Gastrocnemius medialis (tissue), 4 donors: ENCODE results near the gene CDKAL1. TPM values are rescaled to one million over a fixed set of nuclear protein-coding genes. Genes with fewer than 3 reads are reported as not detected.
"Not testable (repeated sequence)": the region's sequence is repeated elsewhere in the genome, so short reads cannot be mapped to it uniquely, and the experiment has no call there.

Source experiments
- ATAC-seq, 2 donors: fragments of 150-250 bp; one replicate each; pipeline ENCODE4 v1.9.1; 2016
- DNase-seq, 2 donors: peaks; one replicate each; pipeline ENCODE4 v3.0.0-alpha.2; 2019
- H3K27ac ChIP-seq, 4 donors: fragments of 200-600 bp; sonication (generic); 1 replicate in 1 of 4; 2 replicates in 3 of 4; pipeline ENCODE4 v1.5.1; 2016 to 2018; ENCODE audit warnings: mild to moderate bottlenecking in 2 of 4, moderate library complexity in 1 of 4
- H3K27me3 ChIP-seq, 3 donors: fragments of 200-600 bp; sonication (generic) in 2 of 3; 1 replicate in 1 of 3; 2 replicates in 2 of 3; pipeline versions ENCODE4 v1.5.1 to v1.6.0; 2016 to 2019; ENCODE audit warnings: mild to moderate bottlenecking in 1 of 3, moderate library complexity in 1 of 3
- H3K36me3 ChIP-seq, 2 donors: fragments of 200-600 bp; sonication (generic) in 1 of 2; one replicate each; pipeline ENCODE4 v1.5.1; 2017 to 2018
- H3K4me1 ChIP-seq, 2 donors: fragments of 200-600 bp; sonication (generic) in 1 of 2; one replicate each; pipeline ENCODE4 v1.5.1; 2016 to 2017; ENCODE audit warnings: mild to moderate bottlenecking in 2 of 2
- H3K4me3 ChIP-seq, 4 donors: fragments of 200-600 bp; sonication (generic) in 3 of 4; 1 replicate in 1 of 4; 2 replicates in 3 of 4; pipeline ENCODE4 v1.5.1; 2016 to 2019; ENCODE audit warnings: mild to moderate bottlenecking in 2 of 4
- H3K9me3 ChIP-seq, 3 donors: fragments of 200-600 bp; sonication (generic) in 2 of 3; 1 replicate in 1 of 3; 2 replicates in 2 of 3; pipeline ENCODE4 v1.5.1; 2016 to 2019
- POLR2A ChIP-seq, 2 donors: fragments of 450-650 bp; IDR thresholded peaks; one replicate each; pipeline ENCODE4 v1.6.1; 2017; ENCODE audit warnings: antibody characterized with exemption in 2 of 2, mild to moderate bottlenecking in 2 of 2, moderate library complexity in 2 of 2
- in situ Hi-C, 4 donors: fragments of 200-750 bp; cut with MboI; loops; one replicate each; pipeline versions ENCODE4 v1.15.0 to v1.8.0; 2017; ENCODE audit warnings: low sequenced_read_pairs in 4 of 4
- intact Hi-C: fragments of 100-400 bp; cut with DNase I; formaldehyde crosslinking; loops from one replicate; pipeline ENCODE4 v1.15.1; 2023; ENCODE audit warnings: low total_unique reads
- total RNA-seq, 4 donors: library from RNA; depleted of rRNA; stranded (reverse); fragments of >200 nt; gene quantifications; one replicate each; pipeline versions ENCODE4 v1.1.0 to v1.2.3, GENCODE V29; 2016
- TF ChIP-seq, protein P1 (sequence below), 5 experiments: fragments of 450-650 bp in 3 of 5; fragments of 200-600 bp in 2 of 5; sonication (generic) in 2 of 5; IDR thresholded peaks in 4 of 5; conservative IDR thresholded peaks in 1 of 5; 1 replicate in 4 of 5; 2 replicates in 1 of 5; pipeline ENCODE4 v1.5.1; 2016 to 2019; ENCODE audit warnings: antibody characterized with exemption in 5 of 5, mild to moderate bottlenecking in 3 of 5, moderate library complexity in 3 of 5

The CDKAL1 gene
- total RNA-seq, 4 donors from 2014 or later, result 9.6 to 17.0 (median 11.4) TPM

DNA sequence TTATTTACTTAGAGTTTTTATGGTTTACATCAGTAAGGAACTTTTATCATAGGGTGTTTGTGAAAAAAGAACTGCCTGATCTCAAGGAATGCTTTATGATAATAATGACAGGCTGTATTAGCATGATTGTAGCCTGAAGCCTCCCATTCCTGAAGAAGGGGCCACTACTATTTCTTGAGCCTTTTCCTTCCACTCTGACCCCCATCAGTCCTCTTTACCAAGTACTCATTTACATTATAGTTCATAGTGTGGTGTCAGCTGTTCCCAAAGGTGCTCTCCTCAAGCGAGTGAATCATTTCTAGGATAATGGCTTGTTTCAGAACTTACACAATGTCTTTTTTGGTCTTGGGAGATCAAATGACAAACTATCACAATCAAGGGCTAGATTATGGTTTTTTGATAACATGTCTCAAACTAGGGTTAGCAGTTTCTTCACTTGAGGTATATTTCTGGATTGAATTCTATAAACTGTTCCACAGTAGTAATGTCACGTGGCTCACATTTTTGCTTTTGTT lies 283.6 kb downstream of the CDKAL1 start:
- DNase-seq, result no peak
- Histone ChIP-seq H3K36me3 (no peaks in the 10 kb centered on the region), H3K27me3 (no peaks in the 10 kb centered on the region), H3K4me3 (no peak overlapping the region), H3K27ac (no peak overlapping the region), H3K9me3 (no peaks in the 10 kb centered on the region), H3K4me1 (no peaks in the 10 kb centered on the region)
- no peak for ATAC-seq
- in situ Hi-C loops (no loop called here), intact Hi-C loops (no loop called here)
- TF ChIP-seq POLR2A (IDR thresholded peaks at IDR 0.05), result no peak
- TF ChIP-seq, protein P1, sequence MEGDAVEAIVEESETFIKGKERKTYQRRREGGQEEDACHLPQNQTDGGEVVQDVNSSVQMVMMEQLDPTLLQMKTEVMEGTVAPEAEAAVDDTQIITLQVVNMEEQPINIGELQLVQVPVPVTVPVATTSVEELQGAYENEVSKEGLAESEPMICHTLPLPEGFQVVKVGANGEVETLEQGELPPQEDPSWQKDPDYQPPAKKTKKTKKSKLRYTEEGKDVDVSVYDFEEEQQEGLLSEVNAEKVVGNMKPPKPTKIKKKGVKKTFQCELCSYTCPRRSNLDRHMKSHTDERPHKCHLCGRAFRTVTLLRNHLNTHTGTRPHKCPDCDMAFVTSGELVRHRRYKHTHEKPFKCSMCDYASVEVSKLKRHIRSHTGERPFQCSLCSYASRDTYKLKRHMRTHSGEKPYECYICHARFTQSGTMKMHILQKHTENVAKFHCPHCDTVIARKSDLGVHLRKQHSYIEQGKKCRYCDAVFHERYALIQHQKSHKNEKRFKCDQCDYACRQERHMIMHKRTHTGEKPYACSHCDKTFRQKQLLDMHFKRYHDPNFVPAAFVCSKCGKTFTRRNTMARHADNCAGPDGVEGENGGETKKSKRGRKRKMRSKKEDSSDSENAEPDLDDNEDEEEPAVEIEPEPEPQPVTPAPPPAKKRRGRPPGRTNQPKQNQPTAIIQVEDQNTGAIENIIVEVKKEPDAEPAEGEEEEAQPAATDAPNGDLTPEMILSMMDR (IDR thresholded peaks at IDR 0.05 in 4 of 5, conservative IDR thresholded peaks at IDR 0.05 in 1 of 5), result no peak

DNA sequence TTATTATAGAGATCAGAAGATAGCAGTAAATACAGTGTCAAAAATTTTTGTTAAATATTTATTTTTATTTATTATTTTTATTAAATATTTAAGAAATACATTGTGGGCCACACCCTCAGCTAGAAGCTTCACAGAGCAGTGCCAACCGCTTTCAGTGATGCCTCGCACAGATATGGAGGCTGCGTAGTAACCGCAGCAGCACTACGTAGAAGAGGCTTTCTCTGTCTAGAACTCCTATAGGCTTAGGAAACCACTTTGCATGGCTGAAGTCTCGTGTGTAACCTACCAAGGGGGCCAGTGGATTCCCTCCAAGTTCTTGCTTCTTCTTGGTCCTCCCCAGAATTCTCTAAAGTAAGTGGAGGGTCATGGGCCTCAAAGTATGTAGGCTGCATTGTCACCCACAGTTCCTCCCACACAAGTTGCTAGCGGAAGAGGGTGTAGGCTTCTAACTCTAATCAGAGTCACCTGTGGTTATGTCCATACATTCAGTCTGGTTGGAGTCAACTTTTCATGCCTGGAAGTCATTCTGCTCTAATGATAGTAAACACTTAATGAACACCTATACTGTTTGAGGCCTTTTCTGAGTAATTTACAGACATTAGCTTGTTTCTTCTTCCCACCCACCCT lies 285.6 kb downstream of the CDKAL1 start:
- H3K36me3 ChIP-seq, result no peaks in the 10 kb centered on the region

DNA sequence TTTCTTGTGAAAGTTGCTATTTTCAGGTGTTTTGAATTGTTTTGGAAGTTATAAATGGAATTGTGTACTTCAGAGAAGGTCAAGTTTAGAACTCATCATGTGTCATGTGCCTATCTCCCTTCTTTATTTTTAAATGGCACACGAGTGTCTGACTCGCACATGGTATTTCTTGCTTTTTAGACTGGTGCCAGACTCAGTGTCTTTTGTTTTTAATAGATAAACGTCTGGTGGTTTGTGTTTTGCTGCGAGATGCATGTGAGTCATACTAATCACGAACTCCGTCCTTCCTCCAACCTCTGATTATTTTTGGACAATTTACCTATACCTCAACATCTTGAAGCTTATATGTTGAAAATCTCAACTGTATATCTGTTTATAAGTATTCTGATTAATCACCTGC lies 292.1 kb downstream of the CDKAL1 start:
- intact Hi-C loops, result no loop called here
- no peak for DNase-seq
- Histone ChIP-seq H3K36me3 (no peaks in the 10 kb centered on the region), H3K27me3 (no peaks in the 10 kb centered on the region), H3K27ac (no peak overlapping the region), H3K9me3 (no peaks in the 10 kb centered on the region), H3K4me1 (peaks cover 7 to 11% of the 10 kb centered on the region in 2 donors), H3K4me3 (no peak overlapping the region)
- TF ChIP-seq POLR2A (IDR thresholded peaks at IDR 0.05), result no peak
- TF ChIP-seq, protein P1 (IDR thresholded peaks at IDR 0.05 in 4 of 5, conservative IDR thresholded peaks at IDR 0.05 in 1 of 5), result no peak
- in situ Hi-C loops, result no loop called here
- ATAC-seq, result peak in 1 of 2 donors; percentile 58

More for the DNA sequence above, 285.6 kb downstream of the CDKAL1 start:
- no peak overlapping the region for H3K4me3 ChIP-seq
- ATAC-seq, result no peak
- no peaks in the 10 kb centered on the region for H3K9me3 ChIP-seq
- intact Hi-C loops, result no loop called here
- no peaks in the 10 kb centered on the region for H3K27me3 ChIP-seq
- no peak for TF ChIP-seq POLR2A (IDR thresholded peaks at IDR 0.05)
- no peak overlapping the region for H3K27ac ChIP-seq
- no peaks in the 10 kb centered on the region for H3K4me1 ChIP-seq
- DNase-seq, result no peak
- in situ Hi-C loops, result no loop called here

DNA sequence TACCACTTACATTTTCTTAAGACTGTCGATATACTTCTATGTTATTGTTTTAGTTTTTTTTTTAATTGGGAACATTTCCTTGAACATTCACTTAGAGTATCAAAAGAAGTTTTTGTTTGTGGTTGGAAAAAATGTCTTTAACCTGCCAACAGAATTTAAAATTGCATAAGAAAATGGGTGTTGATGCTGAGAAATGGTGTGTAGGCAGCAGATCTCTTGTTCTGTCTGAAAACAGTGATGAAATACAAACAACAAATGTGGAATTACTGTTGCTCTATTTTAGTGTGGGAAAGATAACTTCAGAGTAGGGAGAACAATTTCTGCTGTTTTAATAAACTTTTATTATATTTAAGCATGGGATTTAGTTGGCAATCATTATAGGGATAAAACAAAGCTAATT lies 293.5 kb downstream of the CDKAL1 start:
- DNase-seq (no peak), ATAC-seq (peak in 1 of 2 donors; percentile 62)
- no peak overlapping the region for H3K4me3 ChIP-seq
- no peaks in the 10 kb centered on the region for H3K27me3 ChIP-seq
- H3K9me3 ChIP-seq, result no peaks in the 10 kb centered on the region
- no peak overlapping the region for H3K27ac ChIP-seq
- no peak for TF ChIP-seq POLR2A (IDR thresholded peaks at IDR 0.05)
- TF ChIP-seq, protein P1 (IDR thresholded peaks at IDR 0.05 in 4 of 5, conservative IDR thresholded peaks at IDR 0.05 in 1 of 5), result no peak
- intact Hi-C loops, result no loop called here
- in situ Hi-C loops, result no loop called here
- H3K36me3 ChIP-seq, result no peaks in the 10 kb centered on the region
- peaks cover 7 to 11% of the 10 kb centered on the region in 2 donors for H3K4me1 ChIP-seq

DNA sequence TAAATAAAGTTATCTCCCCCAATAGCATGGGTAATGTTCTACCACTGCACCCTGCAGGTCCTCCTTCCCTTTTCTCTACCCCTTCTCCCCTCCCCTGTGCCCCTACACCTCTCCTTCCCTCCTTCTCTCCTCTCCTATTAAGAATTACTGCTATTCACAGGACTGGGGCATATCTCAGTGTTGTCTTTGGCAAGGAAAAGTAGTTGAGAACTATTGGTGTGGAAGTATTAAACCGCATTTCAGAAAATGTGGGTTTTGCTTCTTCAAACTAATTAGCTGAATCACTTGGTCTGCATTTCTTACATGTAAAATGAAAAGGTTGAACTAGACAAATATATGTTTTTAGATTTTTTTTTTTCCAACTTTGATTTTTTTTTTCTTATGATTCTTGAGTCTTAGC lies 296.3 kb downstream of the CDKAL1 start:
- no peaks in the 10 kb centered on the region for H3K36me3 ChIP-seq
- no peak overlapping the region for H3K4me3 ChIP-seq
- no peaks in the 10 kb centered on the region for H3K27me3 ChIP-seq
- ATAC-seq (no peak), DNase-seq (no peak)
- H3K9me3 ChIP-seq, result no peaks in the 10 kb centered on the region
- intact Hi-C loops, result no loop called here
- peaks cover 7 to 11% of the 10 kb centered on the region in 2 donors for H3K4me1 ChIP-seq
- in situ Hi-C loops, result no loop called here
- H3K27ac ChIP-seq, result no peak overlapping the region
- no peak for TF ChIP-seq POLR2A (IDR thresholded peaks at IDR 0.05)
- TF ChIP-seq, protein P1 (IDR thresholded peaks at IDR 0.05 in 4 of 5, conservative IDR thresholded peaks at IDR 0.05 in 1 of 5), result no peak

DNA sequence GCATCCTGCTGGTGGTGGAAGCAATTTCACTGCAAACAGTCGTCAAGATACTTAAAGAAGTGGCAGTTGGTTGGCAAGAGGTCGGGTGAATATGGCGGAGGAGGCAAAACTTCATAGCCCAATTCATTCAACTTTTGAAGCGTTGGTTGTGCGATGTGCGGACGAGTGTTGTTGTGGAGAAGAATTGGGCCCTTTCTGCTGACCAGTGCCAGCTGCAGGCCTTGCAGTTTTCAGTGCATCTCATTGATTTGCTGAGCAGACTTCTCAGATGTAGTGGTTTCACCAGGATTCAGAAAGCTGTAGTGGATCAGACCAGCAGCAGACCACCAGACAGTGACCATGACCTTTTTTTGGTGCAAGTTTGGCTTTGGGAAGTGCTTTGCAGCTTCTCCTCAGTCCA lies 297.0 kb downstream of the CDKAL1 start:
- intact Hi-C loops, H3K4me1 ChIP-seq, H3K36me3 ChIP-seq, in situ Hi-C loops, H3K27me3 ChIP-seq, ATAC-seq, H3K4me3 ChIP-seq, H3K9me3 ChIP-seq, DNase-seq, H3K27ac ChIP-seq: not testable (repeated sequence)
